ENCODE data around the gene MBP.
A peak's percentile ranks its signal among the peaks of the same experiment; 100 is the strongest.

DNA sequence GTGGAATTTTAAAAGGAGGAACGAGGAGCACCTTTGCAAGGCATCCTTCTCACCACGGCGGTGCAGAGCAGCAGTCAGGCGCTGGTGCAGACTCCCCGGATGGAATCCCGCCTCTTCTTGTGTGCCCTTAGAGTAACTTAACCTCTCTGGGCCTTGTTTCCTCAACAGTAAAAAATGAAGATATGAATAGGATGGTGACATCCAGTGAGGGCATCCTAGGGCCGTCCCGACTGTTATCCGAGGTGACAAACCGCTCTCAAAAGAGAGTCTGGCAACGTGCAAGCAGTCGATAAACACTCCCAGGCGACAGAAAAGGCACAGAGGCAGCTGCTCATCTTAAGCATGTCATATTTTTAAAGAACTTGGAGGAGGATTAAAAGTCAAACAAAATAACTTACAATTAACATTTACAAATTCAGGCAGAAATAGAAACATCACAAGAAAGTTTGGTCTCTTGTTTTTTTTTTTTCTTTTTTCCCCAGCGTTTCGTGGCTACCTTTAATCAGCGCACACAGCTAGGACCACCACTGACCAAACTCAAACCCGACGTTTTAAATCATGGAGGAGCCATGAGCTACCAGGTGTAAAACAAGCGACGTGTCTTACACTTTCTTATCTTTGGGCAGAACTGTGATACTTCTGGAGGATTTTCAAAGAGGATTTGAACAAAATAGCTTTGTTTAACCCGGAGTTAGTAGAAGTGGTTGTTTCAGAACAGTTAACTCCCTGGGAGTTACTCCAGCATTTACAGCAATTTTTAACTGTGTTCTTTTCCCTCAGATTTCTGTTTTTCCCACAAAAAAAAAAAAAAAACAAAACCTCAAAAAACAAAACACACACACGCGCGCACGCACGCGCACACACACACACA lies 2.1 kb downstream of the MBP start:
- TF ChIP-seq CTCF (IDR thresholded peaks at IDR 0.05 in 4 of 5, conservative IDR thresholded peaks at IDR 0.05 in 1 of 5) (no peak), POLR2A (IDR thresholded peaks at IDR 0.05) (peak; percentile 18 to 39)

Measured in gastrocnemius medialis (tissue), 4 donors.